ENCODE measurements around the gene PTK6. TPM values are rescaled to one million over a fixed set of nuclear protein-coding genes. Genes with fewer than 3 reads are reported as not detected.

PTK6 gene
- total RNA-seq, 1 experiment from 2014 or later, result 31.1 TPM

DNA sequence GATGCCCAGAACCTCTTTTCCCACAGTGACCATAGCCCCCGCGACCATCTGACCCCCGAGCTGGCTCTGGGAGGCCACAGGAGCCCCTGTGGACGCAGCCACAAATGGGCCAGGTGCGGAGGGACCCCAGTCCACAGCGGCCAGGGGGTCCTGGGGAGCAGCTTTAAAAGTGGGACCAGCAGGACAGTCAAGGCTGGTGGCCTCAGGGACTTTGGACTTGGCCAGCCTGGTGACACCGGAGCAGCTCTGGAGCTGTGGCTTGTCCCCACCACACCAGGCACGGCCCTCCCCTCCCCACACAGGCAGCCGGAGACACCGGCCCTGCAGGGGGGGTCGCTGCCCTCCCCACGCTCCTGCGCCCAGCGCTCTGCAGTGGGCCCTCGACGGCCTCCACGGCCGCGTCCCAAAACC is 20.3 kb upstream of the PTK6 start:
- no peak for DNase-seq (ENCODE audit: low spot score)

DNA sequence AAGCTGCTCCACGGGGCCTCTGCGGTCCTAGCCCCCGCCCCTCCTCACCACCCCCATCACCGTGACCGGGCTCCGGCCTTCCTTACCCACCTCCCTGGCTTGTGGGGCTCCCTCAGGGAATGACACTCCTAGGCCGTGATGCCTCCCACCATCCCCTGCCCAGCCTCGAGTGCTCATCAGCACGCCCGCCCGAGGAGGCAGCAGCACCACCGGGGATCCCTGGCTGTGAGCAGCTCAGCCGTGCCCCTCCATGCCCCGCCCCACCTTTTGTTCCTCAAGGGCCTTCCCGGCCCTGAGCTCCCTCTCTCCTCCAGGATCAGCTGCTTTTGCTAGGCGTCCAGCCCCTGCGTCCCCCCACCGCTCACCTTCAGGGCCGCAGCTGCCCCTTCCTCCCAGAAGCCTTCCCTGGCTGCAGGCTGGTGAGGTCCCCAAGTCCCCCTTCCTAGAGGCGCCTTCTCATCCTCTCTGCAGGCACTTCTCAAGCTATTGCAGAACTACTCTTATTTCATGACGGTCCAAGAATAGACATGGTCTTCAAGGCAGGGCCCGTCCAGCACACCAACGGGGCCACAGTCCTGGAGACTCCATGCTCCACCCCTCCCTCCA is 19.8 kb upstream of the PTK6 start:
- no peak for DNase-seq (ENCODE audit: low spot score)

DNA sequence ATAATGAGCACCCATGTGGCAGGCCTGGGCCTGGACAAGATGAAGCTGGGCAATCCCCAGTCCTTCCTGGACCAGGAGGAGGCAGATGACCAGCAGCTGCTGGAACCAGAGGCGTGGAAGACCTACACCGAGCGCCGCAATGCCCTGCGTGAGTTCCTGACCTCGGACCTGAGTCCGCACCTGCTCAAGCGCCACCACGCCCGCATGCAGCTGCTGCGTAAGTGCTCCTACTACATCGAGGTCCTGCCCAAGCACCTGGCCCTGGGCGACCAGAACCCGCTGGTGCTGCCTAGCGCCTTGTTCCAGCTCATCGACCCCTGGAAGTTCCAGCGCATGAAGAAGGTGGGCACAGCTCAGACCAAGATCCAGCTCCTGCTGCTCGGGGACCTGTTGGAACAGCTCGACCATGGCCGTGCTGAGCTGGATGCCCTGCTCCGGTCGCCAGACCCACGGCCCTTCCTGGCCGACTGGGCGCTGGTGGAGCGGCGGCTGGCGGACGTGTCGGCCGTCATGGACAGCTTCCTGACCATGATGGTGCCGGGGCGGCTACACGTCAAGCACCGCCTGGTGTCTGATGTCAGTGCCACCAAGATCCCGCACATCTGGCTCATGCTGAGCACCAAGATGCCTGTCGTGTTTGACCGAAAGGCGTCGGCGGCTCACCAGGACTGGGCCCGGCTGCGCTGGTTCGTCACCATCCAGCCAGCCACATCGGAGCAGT is 18.6 kb upstream of the PTK6 start:
- DNase-seq (ENCODE audit: low spot score), result no peak

DNA sequence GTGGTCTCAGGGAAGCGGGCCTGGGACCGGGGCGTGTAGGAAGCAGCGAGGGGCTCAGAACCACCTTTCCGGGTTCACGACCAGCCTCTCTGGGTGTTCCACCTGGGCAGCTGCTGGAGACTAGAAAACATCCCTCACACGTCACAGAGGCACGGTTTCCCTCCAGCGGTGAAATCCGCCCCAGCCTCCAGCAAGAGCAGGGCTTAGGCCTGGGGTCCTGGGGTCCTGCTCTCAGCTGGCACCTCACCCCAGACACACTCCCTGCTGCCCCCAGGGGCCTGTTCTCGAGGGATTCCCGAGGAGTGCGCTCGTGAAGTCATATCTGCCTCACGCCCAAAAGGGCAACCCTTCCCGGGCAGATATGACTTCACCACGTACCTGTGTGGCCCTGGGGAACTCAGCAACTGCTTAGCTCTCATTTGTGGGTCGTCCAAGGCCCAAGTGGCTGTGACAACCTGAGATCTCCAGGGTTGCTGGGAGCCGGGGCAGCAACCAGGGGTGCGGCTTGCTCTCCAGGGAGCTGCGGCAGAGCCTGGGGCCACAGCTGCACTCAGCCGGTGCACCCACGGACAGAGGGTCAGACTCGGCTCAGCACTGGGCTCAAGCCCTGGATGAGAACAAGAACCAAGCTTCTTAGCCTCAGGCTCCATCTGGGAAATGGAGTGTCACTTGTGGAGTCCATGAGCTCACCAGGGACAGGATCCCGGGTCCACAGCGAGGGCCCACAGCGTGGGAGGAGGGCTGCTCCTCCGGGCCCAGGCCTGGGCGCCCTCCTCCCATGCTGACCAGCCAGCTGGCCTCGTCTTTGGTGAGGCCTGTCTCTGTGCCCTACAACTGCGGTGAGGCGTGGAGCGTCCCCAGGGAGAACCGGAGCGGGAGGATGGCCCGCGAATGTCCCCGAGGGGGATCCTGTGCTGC is 17.4 kb upstream of the PTK6 start:
- peak; percentile 29 for DNase-seq (ENCODE audit: low spot score)

DNA sequence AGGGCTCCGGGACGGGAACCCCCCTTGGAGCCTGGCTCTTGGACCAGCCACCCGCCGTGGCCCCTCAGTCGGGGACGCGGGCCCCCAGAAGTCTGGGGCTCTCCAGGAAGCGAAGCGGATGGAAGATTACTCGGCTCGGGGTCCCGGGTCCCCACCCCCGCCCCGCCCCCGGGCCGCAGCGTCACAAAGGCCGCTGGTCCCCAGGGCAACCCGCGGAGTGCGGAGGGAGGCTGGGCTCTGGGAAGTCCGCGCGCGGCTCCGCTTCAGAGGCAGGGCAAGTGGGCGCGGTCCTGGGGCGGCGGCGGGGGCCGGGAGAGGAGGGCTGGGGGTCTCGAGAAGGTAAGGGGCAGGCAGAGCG is 16.7 kb upstream of the PTK6 start, which contains the start of gene FNDC11:
Gene FNDC11, plus strand, starts transcription at position 227 of the 358 bp plus-strand sequence. CDS start 1,505 bp downstream, outside the sequence.
- peak; percentile 51 for DNase-seq (ENCODE audit: low spot score)

DNA sequence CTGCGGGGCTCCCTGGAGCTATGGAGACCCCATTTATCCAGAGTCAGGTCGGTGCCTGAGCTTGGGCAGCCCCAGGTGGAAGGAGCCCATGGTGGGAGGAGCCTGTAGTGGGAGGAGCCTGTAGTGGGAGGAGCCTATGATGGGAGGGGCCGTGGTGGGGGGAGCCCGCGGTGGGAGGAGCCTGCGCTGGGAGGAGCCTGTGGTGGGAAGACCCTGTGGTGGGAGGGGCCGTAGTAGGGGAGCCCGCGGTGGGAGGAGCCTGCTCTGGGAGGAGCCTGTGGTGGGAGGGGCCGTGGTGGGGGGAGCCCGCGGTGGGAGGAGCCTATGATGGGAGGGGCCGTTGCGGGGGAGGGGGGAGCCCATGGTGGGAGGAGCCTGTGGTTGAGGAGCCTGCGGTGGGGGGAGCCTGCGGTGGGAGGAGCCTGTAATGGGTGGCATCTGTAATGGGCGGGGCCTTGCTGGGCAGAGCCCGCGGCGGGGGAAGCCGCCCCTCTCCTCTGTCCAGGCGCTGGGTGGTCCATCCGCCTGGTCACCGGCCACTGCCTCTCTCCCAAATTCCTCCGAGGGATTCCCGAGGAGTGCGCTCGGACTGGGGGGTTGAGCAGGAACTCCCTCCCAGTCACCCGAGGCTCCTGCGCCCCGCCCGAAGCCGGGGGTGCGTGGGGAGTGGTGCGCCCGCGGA is 16.2 kb upstream of the PTK6 start:
- DNase-seq (ENCODE audit: low spot score), result peak; percentile 87

DNA sequence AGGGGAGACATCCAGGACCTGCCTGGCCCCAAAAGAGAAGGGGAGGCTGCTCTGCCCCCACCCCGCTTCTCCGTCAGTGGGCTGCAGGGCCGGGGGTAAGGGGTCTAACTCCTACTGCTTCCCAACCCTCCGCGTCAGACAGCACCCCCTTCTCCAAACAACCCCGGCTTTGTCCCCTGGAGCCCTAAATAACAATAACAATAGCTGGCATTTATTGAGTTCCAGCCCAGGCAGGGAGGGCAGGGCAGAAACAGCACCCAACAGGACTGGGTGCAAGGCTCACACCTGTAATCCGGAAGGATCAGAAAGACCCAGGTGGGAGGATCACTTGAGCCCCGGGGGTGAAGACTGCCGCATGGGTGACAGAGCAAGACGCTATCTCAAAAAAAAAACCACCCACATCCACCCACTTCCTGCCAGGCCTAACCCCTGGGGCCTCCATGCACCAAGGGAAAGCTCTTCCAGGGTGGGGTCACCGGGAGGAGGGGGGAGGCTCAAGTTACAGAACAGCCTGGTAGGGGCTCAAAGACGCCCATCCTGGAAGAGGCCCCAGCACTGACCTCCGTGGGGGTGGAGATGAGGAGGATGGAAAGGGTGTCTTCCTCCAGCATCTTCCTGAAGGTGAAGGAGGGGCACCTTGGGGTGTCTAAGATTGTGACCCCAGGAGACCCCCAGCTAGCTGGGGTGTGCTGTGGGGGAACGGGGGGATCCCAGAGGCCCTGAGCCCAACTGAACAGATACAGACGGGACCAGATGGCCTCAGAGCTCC is 15.5 kb upstream of the PTK6 start:
- no peak for DNase-seq (ENCODE audit: low spot score)

DNA sequence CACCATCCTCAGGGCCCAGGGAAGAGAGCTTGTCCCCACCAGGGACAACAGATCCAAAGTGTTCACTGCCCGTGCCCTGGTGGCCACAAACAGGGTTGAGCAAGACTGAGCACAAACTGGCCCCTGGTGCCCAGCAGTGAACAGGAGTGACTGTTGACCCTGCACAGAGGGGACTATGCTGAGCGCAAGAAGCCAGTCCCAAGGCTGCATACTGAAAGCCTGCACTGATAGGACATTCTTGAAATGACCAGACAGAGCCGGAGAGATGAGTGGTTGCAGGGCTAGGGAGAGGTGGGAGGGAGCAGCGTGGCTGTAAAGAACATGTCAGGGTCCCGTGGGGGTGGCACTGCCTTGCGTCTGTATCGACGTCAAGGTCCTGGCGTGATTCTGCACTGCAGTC is 13.9 kb upstream of the PTK6 start:
- no peak for DNase-seq (ENCODE audit: low spot score)

DNA sequence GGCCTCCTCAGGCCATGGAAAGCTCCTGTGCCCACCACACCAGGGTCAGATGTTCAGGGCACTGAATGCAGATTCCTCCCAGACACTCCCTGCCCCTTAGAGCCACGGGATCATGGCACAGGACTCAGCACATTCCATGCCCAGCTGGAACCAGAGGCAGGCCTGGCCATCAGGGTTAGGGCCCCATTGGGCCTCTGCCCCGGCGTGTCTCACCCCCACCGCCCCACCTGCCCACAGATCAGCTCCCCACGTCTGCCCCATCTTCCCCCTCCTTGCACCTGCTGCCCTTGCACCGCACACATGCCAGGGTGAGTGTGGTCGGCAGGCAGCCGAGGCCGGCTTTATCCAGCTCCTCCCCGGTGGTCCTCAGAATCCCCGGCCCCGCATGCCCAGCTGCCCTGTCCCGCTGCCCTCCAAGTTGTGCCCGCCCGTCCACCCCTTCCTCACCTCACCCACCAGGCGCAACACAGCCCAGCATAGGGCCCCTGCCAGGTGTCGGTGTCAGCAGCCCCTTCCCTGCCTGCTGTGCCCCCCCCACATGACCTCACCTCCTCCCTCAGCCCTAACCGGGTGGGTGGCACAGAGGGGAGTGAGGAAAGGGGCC is 12.6 kb upstream of the PTK6 start:
- DNase-seq (ENCODE audit: low spot score), result no peak

DNA sequence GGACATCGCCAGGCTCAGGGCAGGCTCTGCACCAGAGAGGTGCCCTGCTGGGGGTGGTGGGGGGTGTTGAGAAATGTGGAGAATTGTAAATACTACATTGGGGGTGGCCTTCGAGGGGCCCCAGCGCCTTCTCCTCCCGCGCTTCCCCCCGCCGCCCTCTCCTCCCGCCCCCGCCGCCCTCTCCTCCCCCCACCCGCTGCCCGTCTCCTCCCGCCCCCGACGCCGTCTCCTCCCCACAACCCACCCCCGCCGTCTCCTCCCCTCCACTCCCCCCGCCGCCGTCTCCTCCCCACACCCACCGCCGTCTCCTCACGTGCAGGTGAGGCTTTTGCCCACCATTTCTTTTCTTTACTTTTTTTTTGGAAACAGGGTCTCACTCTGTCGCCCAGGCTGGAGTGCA is 11.8 kb upstream of the PTK6 start:
- DNase-seq (ENCODE audit: low spot score), result no peak

DNA sequence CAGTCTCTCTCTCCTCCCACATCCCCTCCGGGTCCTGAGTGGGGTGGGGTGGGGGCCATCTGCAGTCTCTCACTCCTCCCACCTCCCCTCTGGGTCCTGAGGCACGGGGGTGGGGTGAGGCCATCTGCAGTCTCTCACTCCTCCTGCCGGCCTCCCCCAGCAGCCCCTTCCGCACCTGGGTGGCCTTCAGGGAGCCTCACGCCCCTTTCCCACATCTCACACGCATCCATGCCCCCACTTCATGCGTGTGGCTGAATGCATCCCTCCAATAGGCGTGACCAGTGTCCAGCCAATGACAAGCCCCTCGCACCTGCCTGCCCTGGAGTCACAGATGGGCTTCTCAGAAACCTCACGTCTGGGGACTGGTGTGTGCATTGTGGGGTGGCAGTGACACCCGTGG is 11.4 kb upstream of the PTK6 start:
- no peak for DNase-seq (ENCODE audit: low spot score)

DNA sequence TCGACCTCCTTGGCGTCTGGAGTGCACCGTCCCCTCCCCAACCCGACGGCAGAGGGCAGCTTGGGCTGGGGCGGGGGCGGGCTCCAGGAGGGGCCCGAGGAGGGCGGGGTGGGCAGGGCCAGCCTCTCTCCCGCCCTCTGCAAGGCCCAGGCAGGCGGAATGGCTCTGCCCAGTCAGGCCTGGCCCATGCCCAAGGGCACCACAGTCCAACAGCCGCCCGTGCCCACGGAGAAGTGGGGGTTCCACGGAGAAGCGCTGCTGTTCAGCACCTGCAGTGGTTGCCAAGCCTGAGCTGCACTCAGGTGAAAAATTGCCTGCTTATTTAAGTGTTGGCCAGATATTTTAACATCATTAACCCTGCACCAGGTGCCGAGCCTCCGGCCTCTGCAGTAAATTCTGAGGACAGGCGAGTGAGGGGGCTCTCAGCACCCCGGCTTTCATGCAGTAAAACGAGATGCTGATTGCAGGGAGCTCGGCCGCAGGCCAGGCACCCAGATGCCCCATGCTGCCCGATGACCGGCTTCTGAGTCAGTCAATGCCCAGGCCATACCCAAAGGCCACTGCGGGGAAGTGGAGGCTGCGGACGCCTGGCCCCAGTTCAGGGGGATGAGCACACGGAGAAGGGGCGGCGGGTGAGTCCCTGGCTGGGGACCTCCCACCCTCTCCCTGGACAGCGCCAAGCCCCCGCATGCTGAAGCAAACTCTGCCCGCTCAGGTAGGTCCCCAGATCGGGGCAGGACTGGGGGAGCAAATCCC is 10.7 kb upstream of the PTK6 start, which contains the start of gene SRMS:
Gene SRMS, minus strand, starts transcription at position 25 of the 756 bp plus-strand sequence. CDS start 286 bp downstream, outside the sequence.
- DNase-seq (ENCODE audit: low spot score), result peak; percentile 25

DNA sequence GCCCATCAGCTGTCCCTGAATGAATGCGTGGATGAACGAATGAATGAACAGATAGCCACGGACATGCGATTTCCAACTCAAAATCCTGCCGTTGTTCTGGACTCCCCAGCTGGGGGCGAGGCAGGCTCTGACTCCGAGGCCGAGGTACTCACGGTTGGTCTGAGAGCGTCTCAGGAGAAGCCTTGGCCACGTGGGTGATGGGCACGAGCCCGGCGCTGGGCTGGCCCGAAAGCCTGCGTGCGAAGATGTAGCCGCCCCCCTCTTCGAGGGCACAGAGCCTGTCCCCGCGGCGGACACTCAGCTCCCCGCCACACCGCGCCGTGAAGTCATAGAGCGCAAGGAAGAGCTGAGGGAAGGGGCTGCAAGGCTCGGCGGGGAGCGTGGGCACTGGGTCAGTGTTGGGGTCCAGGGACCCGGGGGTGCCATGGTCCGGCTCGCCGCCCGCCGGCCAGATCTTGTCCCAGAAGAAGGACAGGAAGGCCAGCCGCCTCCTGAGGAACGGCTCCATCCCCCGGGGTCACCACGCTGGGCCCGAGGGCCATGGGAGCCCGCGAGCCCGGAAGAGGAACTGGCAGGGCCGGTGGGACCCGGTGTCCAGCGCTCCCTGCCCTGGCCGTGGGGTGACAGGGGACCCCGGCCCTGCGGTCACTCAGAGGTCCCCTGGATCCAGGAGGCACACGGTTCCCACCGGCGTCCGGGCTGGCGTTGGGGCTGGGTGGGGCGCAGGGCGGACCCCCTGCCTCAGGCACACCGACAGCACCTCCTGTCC is 10.0 kb upstream of the PTK6 start:
- DNase-seq (ENCODE audit: low spot score), result no peak

DNA sequence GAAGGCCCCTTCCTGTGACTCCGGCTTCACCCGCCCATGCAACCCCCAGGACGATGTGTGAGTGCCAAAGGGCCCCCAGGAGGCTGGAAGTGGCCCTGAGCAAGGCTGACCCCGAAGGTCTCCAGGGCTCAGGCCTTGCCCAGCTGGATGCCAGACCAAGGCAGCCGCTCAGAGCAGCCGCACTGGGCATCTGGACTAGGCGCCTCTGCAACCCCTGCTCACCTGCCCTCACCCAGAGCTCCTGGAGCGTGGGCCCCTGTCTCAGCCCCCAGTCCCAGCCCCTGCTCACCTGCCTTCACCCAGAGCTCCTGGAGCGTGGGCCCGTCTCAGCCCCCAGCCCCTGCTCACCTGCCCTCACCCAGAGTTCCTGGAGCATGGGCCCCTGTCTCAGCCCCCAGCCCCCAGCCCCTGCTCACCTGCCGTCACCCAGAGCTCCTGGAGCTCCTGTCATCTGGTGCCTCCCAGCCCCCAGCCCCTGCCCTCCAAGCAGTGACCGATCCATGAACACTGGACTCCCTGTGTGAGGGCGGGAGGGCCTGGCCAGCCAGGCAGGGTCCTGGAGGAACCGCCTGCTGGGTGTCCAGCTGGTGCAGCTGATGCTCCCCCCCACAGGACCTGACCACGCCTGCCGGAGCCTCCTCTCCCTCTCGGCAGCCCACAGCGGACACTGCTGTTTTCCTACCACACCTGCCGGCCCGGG is 9.2 kb upstream of the PTK6 start:
- no peak for DNase-seq (ENCODE audit: low spot score)

DNA sequence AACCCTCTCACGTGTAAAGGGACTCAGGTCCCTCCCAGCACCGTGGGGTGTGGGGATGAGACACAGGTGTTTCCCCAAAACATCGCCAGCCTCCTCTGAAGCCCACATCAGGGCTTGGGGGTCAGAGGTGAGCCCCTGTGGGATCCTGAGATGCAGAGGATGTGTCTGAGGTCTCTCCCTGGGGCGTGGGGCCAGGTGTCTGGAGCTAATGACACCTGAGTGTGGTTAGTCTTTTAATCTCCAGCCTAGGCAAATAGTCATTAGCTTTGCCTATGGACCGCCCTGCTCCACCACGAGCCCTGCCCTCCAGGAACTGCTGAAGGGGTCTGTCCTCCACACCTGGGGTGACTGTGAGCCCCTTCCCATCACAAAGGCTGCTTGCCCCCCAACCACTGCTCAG is 8.6 kb upstream of the PTK6 start:
- DNase-seq (ENCODE audit: low spot score), result peak; percentile 50

DNA sequence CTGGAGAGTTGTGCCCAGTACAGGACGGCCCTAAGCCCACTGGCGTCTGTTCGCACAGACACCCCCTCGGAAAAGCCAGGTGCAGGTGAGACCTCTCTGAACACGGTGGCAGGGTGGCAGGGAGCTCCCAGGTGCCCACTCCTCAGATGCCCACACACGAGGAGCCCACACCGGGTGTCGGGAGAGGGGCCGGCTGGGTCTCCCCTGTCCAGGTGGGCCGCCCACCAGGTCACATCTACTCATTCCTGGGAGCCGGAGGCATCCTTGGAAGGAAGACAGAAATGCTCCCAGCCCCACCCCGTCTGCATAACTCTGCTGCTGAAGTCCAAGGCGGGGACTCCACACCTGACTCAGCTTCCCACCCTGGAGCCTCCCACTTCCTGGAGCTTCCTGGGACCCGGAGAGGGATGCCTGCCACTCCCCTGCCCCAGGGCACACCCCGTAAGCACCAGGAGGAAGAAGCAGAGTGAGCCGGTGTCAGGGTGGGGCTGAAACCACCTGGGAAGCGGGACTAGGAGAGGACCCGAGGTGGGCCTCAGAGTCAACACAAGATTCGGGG is 7.9 kb upstream of the PTK6 start:
- DNase-seq (ENCODE audit: low spot score), result peak; percentile 91

DNA sequence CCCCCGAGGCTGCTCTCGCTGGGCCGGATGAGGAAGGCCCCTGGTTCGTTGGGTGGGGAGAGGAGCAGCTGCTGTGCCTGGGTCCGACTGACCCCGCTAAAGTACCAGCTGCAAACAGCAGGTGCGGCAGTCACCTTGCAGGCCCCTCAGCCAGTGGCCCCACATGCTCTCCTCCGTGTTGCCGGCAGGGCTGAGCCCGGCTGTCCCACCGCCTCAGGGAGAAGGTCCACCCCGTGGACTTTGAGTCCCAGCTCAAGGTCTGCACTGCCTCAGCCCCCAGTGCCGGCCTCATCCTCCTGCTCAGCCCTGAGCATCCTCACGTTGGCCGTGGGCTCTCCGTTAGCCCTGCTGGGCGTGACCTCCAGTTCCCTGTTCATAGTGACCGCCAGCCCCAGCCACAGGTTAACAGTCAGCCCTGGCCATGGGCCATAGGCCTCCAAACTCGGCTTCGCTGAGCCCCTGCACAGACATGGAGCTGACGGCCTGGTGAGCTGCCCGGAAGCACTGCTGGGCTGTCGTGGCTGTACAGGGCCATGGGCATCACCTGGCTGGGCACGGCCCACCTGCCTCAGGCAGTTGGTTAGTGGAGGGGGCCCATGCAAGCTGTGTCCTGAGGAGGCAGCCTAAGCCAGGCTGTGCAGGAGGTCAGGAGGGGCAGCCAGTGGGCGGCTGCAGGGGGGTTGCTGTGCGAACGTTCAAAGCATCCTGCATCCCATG is 7.2 kb upstream of the PTK6 start:
- DNase-seq (ENCODE audit: low spot score), result peak; percentile 30
